ENCODE measurements around the gene BLTP3A. TPM values are rescaled to one million over a fixed set of nuclear protein-coding genes. Genes with fewer than 3 reads are reported as not detected.
"Not testable (repeated sequence)": the region's sequence is repeated elsewhere in the genome, so short reads cannot be mapped to it uniquely, and the experiment has no call there.

BLTP3A gene
- total and polyA plus RNA-seq, 7 donors: 4.2 to 34.7 (median 16.5) TPM

- Histone ChIP-seq H3K27ac (no peak overlapping the region), H3K9me3 (no peaks in the 10 kb centered on the region), H3K36me3 (ENCODE audit: insufficient read depth in 1 of 2, low read depth in 1 of 2) (peaks cover 0 to 4% of the 10 kb centered on the region in 2 donors), H3K27me3 (ENCODE audit: insufficient read depth in 3 of 3, low read length in 2 of 3) (no peaks in the 10 kb centered on the region), H3K4me1 (peaks cover 16% of the 10 kb centered on the region), H3K4me3 (no peak overlapping the region)
- intact Hi-C loops (cut with DNase I): loop anchor here in 1 of 2 donors (10.0 kb wide), 1 partner anchor 457 kb away; the partner anchor contains the start of gene ZNF76
- ATAC-seq: no peak
- DNase-seq: no peak
- 91 to 97% (median 96%) methylated on average over 3 of the region's 3 CpGs for WGBS, 3 donors
- TF ChIP-seq CTCF (IDR thresholded peaks at IDR 0.05): no peak
Measured at GRCh38 chr6:34798057-34798456, 6.2 kb downstream of the BLTP3A start.

- no peak for ATAC-seq
- 85 to 88% (median 86%) methylated on average over 3 of the region's 3 CpGs for WGBS, 3 donors
Measured at GRCh38 chr6:34799547-34799946, 7.7 kb downstream of the BLTP3A start.

GRCh38 chr6:34804543-34804942, 12.7 kb downstream of the BLTP3A start:
- H3K36me3 ChIP-seq (ENCODE audit: insufficient read depth in 1 of 2, low read depth in 1 of 2): no peaks in the 10 kb centered on the region
- DNase-seq (no peak), ATAC-seq (no peak)
- H3K9me3 ChIP-seq: no peaks in the 10 kb centered on the region
- no peak for TF ChIP-seq CTCF (IDR thresholded peaks at IDR 0.05)
- no peak overlapping the region for H3K4me3 ChIP-seq
- no peaks in the 10 kb centered on the region for H3K27me3 ChIP-seq (ENCODE audit: insufficient read depth in 3 of 3, low read length in 2 of 3)
- intact Hi-C loops (cut with DNase I): no loop called here
- no peak overlapping the region for H3K27ac ChIP-seq
- H3K4me1 ChIP-seq: peaks cover 36% of the 10 kb centered on the region

More at GRCh38 chr6:34799547-34799946, 7.7 kb downstream of the BLTP3A start:
- peaks cover 0 to 4% of the 10 kb centered on the region in 2 donors for H3K36me3 ChIP-seq (ENCODE audit: insufficient read depth in 1 of 2, low read depth in 1 of 2)
- no peak for DNase-seq
- no peak overlapping the region for H3K4me3 ChIP-seq
- no peaks in the 10 kb centered on the region for H3K9me3 ChIP-seq
- peaks cover 13% of the 10 kb centered on the region for H3K4me1 ChIP-seq
- H3K27me3 ChIP-seq (ENCODE audit: insufficient read depth in 3 of 3, low read length in 2 of 3): no peaks in the 10 kb centered on the region
- intact Hi-C loops (cut with DNase I): loop anchor here in 1 of 2 donors (10.0 kb wide), 1 partner anchor 455 kb away; the partner anchor contains the start of gene ZNF76
- no peak for TF ChIP-seq CTCF (IDR thresholded peaks at IDR 0.05)
- no peak overlapping the region for H3K27ac ChIP-seq

- H3K9me3 ChIP-seq; H3K4me3 ChIP-seq; H3K27me3 ChIP-seq (ENCODE audit: insufficient read depth in 3 of 3, low read length in 2 of 3); DNase-seq; H3K27ac ChIP-seq; H3K36me3 ChIP-seq (ENCODE audit: insufficient read depth in 1 of 2, low read depth in 1 of 2); intact Hi-C loops (cut with DNase I): not testable (repeated sequence)
- WGBS, 3 donors: 68 to 95% (median 76%) methylated on average over 6 of the region's 6 CpGs
- H3K4me1 ChIP-seq: peaks cover 33% of the 10 kb centered on the region
- peak in 1 of 4 donors; percentile 35 for ATAC-seq
Measured at GRCh38 chr6:34805074-34805473, 13.2 kb downstream of the BLTP3A start.

GRCh38 chr6:34806738-34807453, 15.0 kb downstream of the BLTP3A start:
- H3K36me3 ChIP-seq (ENCODE audit: insufficient read depth in 1 of 2, low read depth in 1 of 2): no peaks in the 10 kb centered on the region
- H3K27me3 ChIP-seq (ENCODE audit: insufficient read depth in 3 of 3, low read length in 2 of 3): no peaks in the 10 kb centered on the region
- intact Hi-C loops (cut with DNase I): no loop called here
- H3K4me3 ChIP-seq: no peak overlapping the region
- DNase-seq: no peak
- TF ChIP-seq CTCF (IDR thresholded peaks at IDR 0.05): no peak
- peaks cover 39% of the 10 kb centered on the region for H3K4me1 ChIP-seq
- no peak overlapping the region for H3K27ac ChIP-seq
- WGBS, 3 donors: 86 to 93% (median 88%) methylated on average over 9 of the region's 9 CpGs
- no peaks in the 10 kb centered on the region for H3K9me3 ChIP-seq
- ATAC-seq: peak; percentile 50 to 69 (median 60)

- DNase-seq; H3K9me3 ChIP-seq; H3K27ac ChIP-seq; intact Hi-C loops (cut with DNase I); ATAC-seq; H3K27me3 ChIP-seq (ENCODE audit: insufficient read depth in 3 of 3, low read length in 2 of 3); H3K36me3 ChIP-seq (ENCODE audit: insufficient read depth in 1 of 2, low read depth in 1 of 2); H3K4me3 ChIP-seq: not testable (repeated sequence)
- WGBS, 3 donors: 95 to 99% (median 97%) methylated on average over 3 of the region's 3 CpGs
- peaks cover 47% of the 10 kb centered on the region for H3K4me1 ChIP-seq
Measured at GRCh38 chr6:34808473-34808872, 16.6 kb downstream of the BLTP3A start.

- 90 to 91% (median 90%) methylated on average over 9 of the region's 9 CpGs for WGBS, 3 donors
- ATAC-seq; H3K4me3 ChIP-seq; H3K9me3 ChIP-seq; H3K36me3 ChIP-seq (ENCODE audit: insufficient read depth in 1 of 2, low read depth in 1 of 2); DNase-seq; H3K27me3 ChIP-seq (ENCODE audit: insufficient read depth in 3 of 3, low read length in 2 of 3); intact Hi-C loops (cut with DNase I); H3K27ac ChIP-seq: not testable (repeated sequence)
- peaks cover 48% of the 10 kb centered on the region for H3K4me1 ChIP-seq
Measured at GRCh38 chr6:34809419-34809818, 17.5 kb downstream of the BLTP3A start.

Data from psoas muscle (tissue), 8 donors.